ENCODE measurements around the gene LRRC18.

DNA sequence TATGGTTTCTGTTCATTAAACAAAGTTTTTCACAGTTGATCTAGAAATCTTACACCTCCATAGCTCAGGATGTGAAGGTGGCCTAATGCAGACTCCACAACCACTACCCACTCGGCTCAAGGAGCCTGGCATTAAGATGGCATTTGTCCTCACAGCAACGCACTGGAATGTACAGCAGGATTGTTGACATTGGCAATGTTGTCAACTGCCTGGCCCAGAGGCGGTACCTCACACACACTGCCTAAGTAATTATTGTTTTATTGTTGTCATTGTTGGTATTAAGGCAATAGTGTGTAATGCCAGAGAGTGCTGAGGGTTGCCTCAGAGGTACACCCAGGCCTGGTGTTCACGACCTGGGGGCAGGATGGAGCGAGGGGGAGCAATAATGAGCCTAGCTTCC lies 38.3 kb downstream of the LRRC18 start:
- TF ChIP-seq CTCF (IDR thresholded peaks at IDR 0.05) (no peak), POLR2A (IDR thresholded peaks at IDR 0.05) (no peak)

Measured in lower leg skin (tissue), 3 donors.